H1 (cell line): ENCODE data around the gene BBX. TPM values are rescaled to one million over a fixed set of nuclear protein-coding genes. Genes with fewer than 3 reads are reported as not detected.

ENCODE experiments used
- CTCF ChIA-PET: fragments of 300-600 bp; sonication (Branson Sonifier 250); formaldehyde crosslinking; loops from one replicate; lab custom pipeline; 2021; ENCODE audit not compliant: partially characterized antibody; lab: Charles Lee
- POLR2A ChIA-PET: fragments of 300-600 bp; sonication (Branson Sonifier 250); formaldehyde crosslinking; loops from one replicate; lab custom pipeline; 2021; ENCODE audit warnings: inconsistent platforms; ENCODE audit not compliant: partially characterized antibody; lab: Charles Lee
- DNase-seq, 2 experiments: peaks; one replicate each; pipeline versions ENCODE4 v3.0.0 to v3.0.0-alpha.2; 2010 to 2022; ENCODE audit warnings: low spot score in 2 of 2, low read depth in 1 of 2, mixed read lengths in 1 of 2
- FAIRE-seq: peaks from 2 replicates; lab custom pipeline; 2011; peaks lifted over from hg19 to GRCh38; lab: Jason Lieb, UNC
- H2AFZ ChIP-seq: 2 replicates; pipeline ENCODE4 v1.8.1; 2012; ENCODE audit warnings: low read length, inconsistent platforms
- H2AK5ac ChIP-seq: 2 replicates; pipeline ENCODE4 v1.6.1; 2013; ENCODE audit warnings: low read depth, low read length
- H2BK120ac ChIP-seq: replicated peaks from 2 replicates; pipeline ENCODE3; 2013; ENCODE audit warnings: low read depth, low read length, inconsistent platforms
- H2BK12ac ChIP-seq: 2 replicates; pipeline ENCODE4 v1.6.1; 2013; ENCODE audit warnings: low read depth, low read length
- H2BK15ac ChIP-seq: 2 replicates; pipeline ENCODE4 v1.6.1; 2013; ENCODE audit warnings: low read length
- H2BK20ac ChIP-seq: 2 replicates; pipeline ENCODE4 v1.6.1; 2013; ENCODE audit warnings: low read length
- H2BK5ac ChIP-seq: 2 replicates; pipeline ENCODE4 v1.6.1; 2013; ENCODE audit warnings: low read depth, low read length
- H3K14ac ChIP-seq: 2 replicates; pipeline ENCODE4 v1.6.1; 2013; ENCODE audit warnings: inconsistent platforms; ENCODE audit not compliant: insufficient read length
- H3K18ac ChIP-seq: 2 replicates; pipeline ENCODE4 v1.6.1; 2013; ENCODE audit warnings: low read length; ENCODE audit errors: extremely low read depth
- H3K23ac ChIP-seq: 2 replicates; pipeline ENCODE4 v1.6.1; 2013; ENCODE audit warnings: inconsistent platforms; ENCODE audit not compliant: insufficient read length
- H3K23me2 ChIP-seq: 2 replicates; pipeline ENCODE4 v1.6.1; 2013; ENCODE audit warnings: low read depth, low read length
- H3K27ac ChIP-seq: 2 replicates; pipeline ENCODE4 v1.6.1; 2011; ENCODE audit warnings: low read depth, low read length, inconsistent platforms
- H3K27me3 ChIP-seq, 4 experiments: replicated peaks in 1 of 4; 1 replicate in 1 of 4; 2 replicates in 3 of 4; pipeline versions ENCODE4 v1.6.1 to v1.8.1; 2011 to 2013; ENCODE audit warnings: low read length in 3 of 4, mild to moderate bottlenecking in 3 of 4, inconsistent platforms in 2 of 4, mixed read lengths in 2 of 4, moderate library complexity in 1 of 4; ENCODE audit not compliant: control insufficient read depth in 3 of 4, insufficient read depth in 3 of 4; ENCODE audit errors: extremely low read depth in 1 of 4
- H3K36me3 ChIP-seq, 4 experiments: 2 replicates each; pipeline versions ENCODE4 v1.6.1 to v1.8.1; 2011 to 2013; ENCODE audit warnings: mild to moderate bottlenecking in 4 of 4, low read length in 3 of 4, moderate library complexity in 2 of 4, control low read depth in 1 of 4, inconsistent platforms in 1 of 4; ENCODE audit not compliant: insufficient read depth in 4 of 4, control insufficient read depth in 2 of 4
- H3K4ac ChIP-seq: replicated peaks from 2 replicates; pipeline ENCODE3; 2013; ENCODE audit warnings: low read length, low read depth, mixed read lengths, inconsistent platforms; ENCODE audit not compliant: insufficient read length
- H3K4me1 ChIP-seq, 4 experiments: replicated peaks in 1 of 4; 1 replicate in 1 of 4; 2 replicates in 3 of 4; pipeline versions ENCODE4 v1.6.1 to v1.8.1; 2011 to 2013; ENCODE audit warnings: low read length in 3 of 4, inconsistent platforms in 2 of 4, mixed read lengths in 1 of 4; ENCODE audit not compliant: insufficient read depth in 4 of 4, control insufficient read depth in 3 of 4
- H3K4me2 ChIP-seq, 2 experiments: 2 replicates each; pipeline versions ENCODE4 v1.6.1 to v1.8.1; 2011 to 2013; ENCODE audit warnings: low read depth in 2 of 2, low read length in 2 of 2, control low read depth in 1 of 2, inconsistent platforms in 1 of 2, mild to moderate bottlenecking in 1 of 2; ENCODE audit not compliant: insufficient read depth in 1 of 2
- H3K4me3 ChIP-seq, 4 experiments: fragments of 200-600, 300-600 bp in 1 of 4; sonication (generic), shearing (Covaris generic), sonication (Bioruptor Twin) in 1 of 4; 2 replicates each; pipeline versions ENCODE4 v1.5.1 to v1.8.1; 2011 to 2016; ENCODE audit warnings: low read length in 4 of 4, low read depth in 3 of 4, control low read depth in 2 of 4, inconsistent platforms in 2 of 4, mild to moderate bottlenecking in 2 of 4, mixed read lengths in 1 of 4, moderate library complexity in 1 of 4; ENCODE audit not compliant: insufficient read depth in 2 of 4; ENCODE audit errors: extremely low read depth in 1 of 4
- H3K56ac ChIP-seq: replicated peaks from 2 replicates; pipeline ENCODE3; 2013; ENCODE audit warnings: low read depth, mild to moderate bottlenecking, mixed read lengths, low read length, inconsistent platforms; ENCODE audit not compliant: insufficient read length
- H3K79me1 ChIP-seq: 2 replicates; pipeline ENCODE4 v1.6.1; 2013; ENCODE audit warnings: low read depth, low read length, control low read depth
- H3K79me2 ChIP-seq, 2 experiments: 2 replicates each; pipeline versions ENCODE4 v1.6.1 to v1.8.1; 2012 to 2013; ENCODE audit warnings: low read length in 2 of 2, mild to moderate bottlenecking in 2 of 2, inconsistent platforms in 1 of 2; ENCODE audit not compliant: insufficient read depth in 2 of 2, control insufficient read depth in 1 of 2
- H3K9ac ChIP-seq, 4 experiments: replicated peaks in 1 of 4; 1 replicate in 1 of 4; 2 replicates in 3 of 4; pipeline versions ENCODE4 v1.6.1 to v1.8.1; 2011 to 2013; ENCODE audit warnings: low read depth in 3 of 4, low read length in 3 of 4, control low read depth in 2 of 4, mild to moderate bottlenecking in 2 of 4, moderate library complexity in 2 of 4, inconsistent platforms in 1 of 4; ENCODE audit errors: extremely low read depth in 1 of 4
- H3K9me3 ChIP-seq, 2 experiments: 2 replicates each; pipeline versions ENCODE4 v1.6.1 to v1.8.1; 2012 to 2013; ENCODE audit warnings: mild to moderate bottlenecking in 2 of 2, moderate library complexity in 2 of 2, control low read depth in 1 of 2, inconsistent platforms in 1 of 2, low read depth in 1 of 2, low read length in 1 of 2, mixed read lengths in 1 of 2; ENCODE audit not compliant: insufficient read depth in 2 of 2
- H4K20me1 ChIP-seq, 2 experiments: replicated peaks in 1 of 2; 2 replicates each; pipeline versions ENCODE3 to v1.8.1; 2011 to 2013; ENCODE audit warnings: inconsistent platforms in 2 of 2, low read length in 2 of 2, mild to moderate bottlenecking in 1 of 2; ENCODE audit not compliant: insufficient read depth in 2 of 2, control insufficient read depth in 1 of 2
- H4K5ac ChIP-seq: 2 replicates; pipeline ENCODE4 v1.6.1; 2013; ENCODE audit warnings: low read length, low read depth, mixed read lengths, inconsistent platforms; ENCODE audit not compliant: insufficient read length
- H4K8ac ChIP-seq: 2 replicates; pipeline ENCODE4 v1.8.0; 2013; ENCODE audit warnings: mild to moderate bottlenecking, moderate library complexity, low read length, inconsistent platforms; ENCODE audit not compliant: insufficient read depth; ENCODE audit errors: extremely low read depth
- H4K91ac ChIP-seq: replicated peaks from 2 replicates; pipeline ENCODE3; 2013; ENCODE audit warnings: low read length, mixed read lengths, inconsistent platforms; ENCODE audit not compliant: insufficient read length
- CTCF ChIP-seq, 3 experiments: IDR thresholded peaks; 1 replicate in 2 of 3; 2 replicates in 1 of 3; pipeline versions ENCODE4 v1.5.1 to v1.6.1; 2011; ENCODE audit warnings: low read length in 3 of 3, mild to moderate bottlenecking in 3 of 3, inconsistent platforms in 2 of 3, low read depth in 1 of 3, moderate library complexity in 1 of 3; ENCODE audit not compliant: insufficient read depth in 1 of 3; ENCODE audit errors: control extremely low read depth in 1 of 3
- RAD21 ChIP-seq, 2 experiments: IDR thresholded peaks in 1 of 2; conservative IDR thresholded peaks in 1 of 2; 2 replicates each; pipeline ENCODE4 v1.6.1; 2011; ENCODE audit warnings: low read depth in 2 of 2, low read length in 2 of 2, improper control_type of control experiment in 1 of 2, inconsistent platforms in 1 of 2, mild to moderate bottlenecking in 1 of 2, moderate library complexity in 1 of 2
- SIN3A ChIP-seq, 2 experiments: IDR thresholded peaks in 1 of 2; conservative IDR thresholded peaks in 1 of 2; 2 replicates each; pipeline ENCODE4 v1.6.1; 2011 to 2012; ENCODE audit warnings: low read length in 2 of 2, improper control_type of control experiment in 1 of 2, low read depth in 1 of 2, mild to moderate bottlenecking in 1 of 2
- WGBS, 2 experiments: shearing (Covaris generic) in 1 of 2; methylation state at CpG; one replicate each; pipeline versions ENCODE4 v1.1.6 to v1.1.7; 2013 to 2015; ENCODE audit warnings: low lambda C conversion rate in 2 of 2, mixed read lengths in 2 of 2, inconsistent platforms in 1 of 2, low coverage in 1 of 2, missing lambda C conversion rate in 1 of 2; ENCODE audit not compliant: insufficient replicate concordance in 2 of 2, insufficient coverage in 1 of 2, insufficient read length in 1 of 2; ENCODE audit errors: extremely low coverage in 1 of 2, missing lambda C conversion rate in 1 of 2; 5-methylcytosine and 5-hydroxymethylcytosine counted together
- polyA plus RNA-seq, 7 experiments: library from polyadenylated mRNA; depleted of rRNA in 3 of 7; stranded (reverse) in 5 of 7; unstranded in 2 of 7; fragments of >200 nt in 5 of 7; fragments of 200-250 nt in 2 of 7; gene quantifications; 1 replicate in 5 of 7; 2 replicates in 1 of 7; 4 replicates in 1 of 7; pipeline versions ENCODE4 v1.2.1 to v1.2.3, GENCODE V29; 2011 to 2013; ENCODE audit warnings: missing spikeins in 2 of 7, mixed read lengths in 2 of 7
- total RNA-seq: library from RNA; stranded (reverse); fragmentation: NEBNext Ultra II Directional; extraction: Animal tissue kit (Norgen Biotek cat#: 25700); gene quantifications from 2 replicates; pipeline ENCODE4 v1.2.1, GENCODE V29; 2021

Gene BBX
- total and polyA plus RNA-seq, 2 of the 8 experiments (the other 6 are each of a cell fraction or from before 2014, with no cell fraction given), result 11.0 to 42.5 TPM

DNA sequence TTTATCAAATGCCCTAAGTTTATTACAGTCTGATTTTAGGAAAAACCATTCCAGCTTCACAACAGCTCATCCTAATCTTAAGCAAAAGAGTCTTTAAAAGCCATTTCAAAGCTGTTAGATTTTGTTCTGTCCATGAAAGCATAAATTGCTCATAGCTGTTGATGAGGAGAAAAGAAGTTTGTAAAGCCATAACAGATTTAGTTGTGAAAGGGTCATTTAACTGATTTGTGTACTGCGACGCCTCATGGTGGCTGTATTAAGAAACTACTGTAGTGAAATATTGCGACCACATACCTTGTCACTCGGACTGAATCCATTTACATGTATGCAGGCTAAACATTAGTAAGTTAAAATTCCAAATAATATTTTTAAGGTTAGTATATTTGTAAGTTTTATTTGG, 20.9 kb downstream of the BBX start:
- Histone ChIP-seq H4K91ac (no peak overlapping the region), H4K5ac (no peak overlapping the region), H3K79me1 (no peaks in the 10 kb centered on the region), H2BK20ac (no peak overlapping the region), H2BK12ac (no peak overlapping the region), H4K8ac (no peak overlapping the region), H2AFZ (no peak overlapping the region), H3K4me3 (no peak overlapping the region), H3K23me2 (no peaks in the 10 kb centered on the region; the same call in 1 of the 2 replicates), H3K36me3 (no peaks in the 10 kb centered on the region; a peak in 1 of 8 replicates), H2BK5ac (no peak overlapping the region), H3K4ac (no peak overlapping the region), H2BK120ac (no peak overlapping the region), H2AK5ac (no peak overlapping the region), H3K79me2 (peaks cover 0 to 33% of the 10 kb centered on the region in 2 experiments; a peak in 1 of 4 replicates), H4K20me1 (no peaks in the 10 kb centered on the region), H3K9ac (no peak overlapping the region), H3K27me3 (no peaks in the 10 kb centered on the region), H3K56ac (no peak overlapping the region), H3K18ac (no peak overlapping the region), H3K14ac (no peak overlapping the region), H3K4me2 (no peak overlapping the region), H3K9me3 (0 out of 4 replicates have a peak, but pooled peaks cover 0 to 2% of the 10 kb centered on the region in 2 experiments), H2BK15ac (no peak overlapping the region), H3K23ac (no peak overlapping the region), H3K4me1 (peaks cover 0 to 5% (median 3%) of the 10 kb centered on the region in 4 experiments; a peak in 2 of 7 replicates), H3K27ac (no peak overlapping the region)
- CTCF ChIA-PET, result interaction anchor here (0.6 to 3.3 kb wide), 22 partner anchors 10 to 346 kb away, joined by 3 to 12 read pairs (median 3); no protein-coding TSS in a partner anchor
- DNase-seq (no peak), FAIRE-seq (peak; percentile 39)
- POLR2A ChIA-PET, result no interaction called here
- WGBS, 2 experiments, result 75% methylated on average over 4 of the region's 4 CpGs; no CpG with 5 or more reads in 1 of the 2 experiments
- TF ChIP-seq CTCF (IDR thresholded peaks at IDR 0.05; ENCODE audit: control extremely low read depth in 1 of 3, insufficient read depth in 1 of 3, low read depth in 1 of 3, low read length in 3 of 3), result peak in 2 of 3 experiments; percentile 20 to 25; a peak in 2 of 4 replicates
- TF ChIP-seq RAD21 (IDR thresholded peaks at IDR 0.05 in 1 of 2, conservative IDR thresholded peaks at IDR 0.05 in 1 of 2; ENCODE audit: low read depth in 2 of 2, low read length in 2 of 2), result peak; percentile 58 to 60
- TF ChIP-seq SIN3A (conservative IDR thresholded peaks at IDR 0.05 in 1 of 2, IDR thresholded peaks at IDR 0.05 in 1 of 2; ENCODE audit: low read depth in 1 of 2, low read length in 2 of 2), result no peak
